SK-N-SH (cell line): ENCODE results near the gene CCND2.

Experiments used
- POLR2AphosphoS5 ChIP-seq: IDR thresholded peaks from 2 replicates; pipeline ENCODE4 v1.6.1; 2012; ENCODE audit warnings: low read depth, low read length
- RAD21 ChIP-seq: IDR thresholded peaks from 2 replicates; pipeline ENCODE4 v1.6.1; 2012; ENCODE audit warnings: mild to moderate bottlenecking, low read length
- TF ChIP-seq, protein P1 (sequence below): fragments of 200-600 bp; sonication (generic); IDR thresholded peaks from 2 replicates; pipeline ENCODE4 v1.6.1; 2017; ENCODE audit warnings: antibody characterized with exemption, mild to moderate bottlenecking, moderate library complexity
- TF ChIP-seq, protein P2 (sequence below): IDR thresholded peaks from 2 replicates; pipeline ENCODE4 v1.4.0; 2012; ENCODE audit warnings: low read depth

DNA sequence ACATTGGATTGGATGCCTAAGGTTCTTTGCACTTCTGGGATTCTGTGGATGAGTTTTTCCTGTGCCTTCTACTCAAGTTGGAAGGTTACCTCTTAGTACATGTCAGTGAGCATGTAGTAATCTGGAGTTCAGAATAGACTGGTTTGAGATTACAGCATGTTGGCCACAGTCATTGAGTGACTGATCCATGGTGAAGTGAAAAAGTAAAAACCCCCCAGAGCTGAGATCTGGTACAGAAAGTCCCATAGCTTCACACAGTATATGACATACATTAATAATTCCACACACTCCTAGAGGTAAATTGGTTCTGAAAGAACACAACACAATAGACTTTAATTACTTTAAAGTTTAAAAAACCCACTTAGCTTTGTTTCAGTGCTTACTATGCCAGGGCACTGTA lies 11.9 kb upstream of the CCND2 start:
- TF ChIP-seq, protein P1, sequence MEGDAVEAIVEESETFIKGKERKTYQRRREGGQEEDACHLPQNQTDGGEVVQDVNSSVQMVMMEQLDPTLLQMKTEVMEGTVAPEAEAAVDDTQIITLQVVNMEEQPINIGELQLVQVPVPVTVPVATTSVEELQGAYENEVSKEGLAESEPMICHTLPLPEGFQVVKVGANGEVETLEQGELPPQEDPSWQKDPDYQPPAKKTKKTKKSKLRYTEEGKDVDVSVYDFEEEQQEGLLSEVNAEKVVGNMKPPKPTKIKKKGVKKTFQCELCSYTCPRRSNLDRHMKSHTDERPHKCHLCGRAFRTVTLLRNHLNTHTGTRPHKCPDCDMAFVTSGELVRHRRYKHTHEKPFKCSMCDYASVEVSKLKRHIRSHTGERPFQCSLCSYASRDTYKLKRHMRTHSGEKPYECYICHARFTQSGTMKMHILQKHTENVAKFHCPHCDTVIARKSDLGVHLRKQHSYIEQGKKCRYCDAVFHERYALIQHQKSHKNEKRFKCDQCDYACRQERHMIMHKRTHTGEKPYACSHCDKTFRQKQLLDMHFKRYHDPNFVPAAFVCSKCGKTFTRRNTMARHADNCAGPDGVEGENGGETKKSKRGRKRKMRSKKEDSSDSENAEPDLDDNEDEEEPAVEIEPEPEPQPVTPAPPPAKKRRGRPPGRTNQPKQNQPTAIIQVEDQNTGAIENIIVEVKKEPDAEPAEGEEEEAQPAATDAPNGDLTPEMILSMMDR: no peak
- TF ChIP-seq, protein P2, sequence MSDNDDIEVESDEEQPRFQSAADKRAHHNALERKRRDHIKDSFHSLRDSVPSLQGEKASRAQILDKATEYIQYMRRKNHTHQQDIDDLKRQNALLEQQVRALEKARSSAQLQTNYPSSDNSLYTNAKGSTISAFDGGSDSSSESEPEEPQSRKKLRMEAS: no peak
- TF ChIP-seq RAD21 (no peak), POLR2AphosphoS5 (no peak)
